K562 (cell line): ENCODE measurements around the gene FAM228A. TPM values are rescaled to one million over a fixed set of nuclear protein-coding genes. Genes with fewer than 3 reads are reported as not detected.

Source experiments
- ATAC-seq: fragments of 200-7000 bp; cut with Tn5 transposase; 3 replicates; pipeline ENCODE4 v1.9.1; 2020; ENCODE audit warnings: moderate library complexity
- BruUV-seq: library from RNA; stranded (reverse); fragments of 400-500 nt; replicated peaks from 2 replicates; lab custom pipeline; 2021; lab: Mats Ljungman, UMichigan
- CTCF ChIA-PET: fragments of 300-600 bp; formaldehyde crosslinking; extraction: SDS; loops from one replicate; lab custom pipeline; 2021; ENCODE audit warnings: low intra/inter-chr PET ratio; lab: Yijun Ruan, JAX
- POLR2A ChIA-PET: fragments of 300-600, 350-650 bp; sonication (Branson Sonifier 250); formaldehyde crosslinking; extraction: SDS; loops from one replicate; lab custom pipeline; 2021; ENCODE audit warnings: antibody characterized with exemption, inconsistent platforms; lab: Yijun Ruan, JAX
- DNase-seq, 4 experiments: peaks; one replicate each; pipeline versions ENCODE4 v3.0.0 to v3.0.0-alpha.2; 2011 to 2018; ENCODE audit warnings: low spot score in 3 of 4, mixed read lengths in 3 of 4; ENCODE audit errors: extremely low read depth in 1 of 4
- FAIRE-seq: peaks from 2 replicates; lab custom pipeline; 2011; peaks lifted over from hg19 to GRCh38; lab: Jason Lieb, UNC
- H2AFZ ChIP-seq: 2 replicates; pipeline ENCODE4 v1.6.0; 2011; ENCODE audit warnings: low read depth, low read length, control low read depth, inconsistent platforms
- H3K27ac ChIP-seq: fragments of 200-600 bp; 3 replicates; pipeline ENCODE4 v1.8.0; 2011; ENCODE audit warnings: low read depth, mild to moderate bottlenecking, control low read depth, inconsistent platforms, low read length, moderate library complexity, mixed read lengths; ENCODE audit errors: extremely low read depth
- H3K27me3 ChIP-seq, 2 experiments: fragments of 300-600 bp in 1 of 2; 2 replicates in 1 of 2; 3 replicates in 1 of 2; pipeline versions ENCODE4 v1.6.0 to v1.8.0; 2011; ENCODE audit warnings: inconsistent platforms in 2 of 2, low read length in 2 of 2, mild to moderate bottlenecking in 1 of 2, mixed read lengths in 1 of 2, moderate library complexity in 1 of 2; ENCODE audit not compliant: control insufficient read depth in 2 of 2, insufficient read depth in 2 of 2
- H3K36me3 ChIP-seq: fragments of 300-600 bp; 3 replicates; pipeline ENCODE4 v1.8.0; 2011; ENCODE audit warnings: mild to moderate bottlenecking, low read length, inconsistent platforms; ENCODE audit not compliant: control insufficient read depth, insufficient read depth
- H3K4me1 ChIP-seq, 2 experiments: fragments of 200-600 bp in 1 of 2; replicated peaks in 1 of 2; 2 replicates in 1 of 2; 3 replicates in 1 of 2; pipeline versions ENCODE4 v1.5.1 to v1.8.0; 2011; ENCODE audit warnings: inconsistent platforms in 2 of 2, low read length in 2 of 2, mild to moderate bottlenecking in 1 of 2, mixed read lengths in 1 of 2, moderate library complexity in 1 of 2; ENCODE audit not compliant: control insufficient read depth in 2 of 2, insufficient read depth in 2 of 2
- H3K4me2 ChIP-seq: 2 replicates; pipeline ENCODE4 v1.6.1; 2011; ENCODE audit warnings: low read length, control low read depth, inconsistent platforms, mixed read lengths; ENCODE audit not compliant: insufficient read depth
- H3K4me3 ChIP-seq: fragments of 200-600 bp; sonication (generic), shearing (Covaris generic); 2 replicates; pipeline ENCODE4 v1.5.1; 2016; ENCODE audit warnings: control low read depth, inconsistent platforms
- H3K79me2 ChIP-seq: fragments of 200-600 bp; 3 replicates; pipeline ENCODE4 v1.8.0; 2011; ENCODE audit warnings: low read length, inconsistent platforms; ENCODE audit not compliant: control insufficient read depth, insufficient read depth
- H3K9ac ChIP-seq, 2 experiments: 2 replicates each; pipeline versions ENCODE4 v1.6.0 to v1.6.1; 2011; ENCODE audit warnings: low read depth in 2 of 2, low read length in 2 of 2, control low read depth in 1 of 2, inconsistent platforms in 1 of 2, mild to moderate bottlenecking in 1 of 2, mixed read lengths in 1 of 2; ENCODE audit not compliant: insufficient read depth in 1 of 2
- H3K9me1 ChIP-seq: one replicate; pipeline ENCODE4 v1.6.0; 2011; ENCODE audit warnings: inconsistent platforms, mild to moderate bottlenecking, low read length, moderate library complexity; ENCODE audit not compliant: control insufficient read depth, insufficient read depth
- H3K9me3 ChIP-seq: replicated peaks from 2 replicates; pipeline ENCODE4 v1.5.1; 2011; ENCODE audit warnings: low read depth, low read length, inconsistent platforms; ENCODE audit not compliant: control insufficient read depth, insufficient read depth
- H4K20me1 ChIP-seq: replicated peaks from 2 replicates; pipeline ENCODE4 v1.6.1; 2011; ENCODE audit warnings: low read length, inconsistent platforms, mixed read lengths; ENCODE audit not compliant: control insufficient read depth, insufficient read depth
- EP400 ChIP-seq: fragments of 450-650 bp; IDR thresholded peaks from 2 replicates; pipeline ENCODE4 v1.6.1; 2017; ENCODE audit warnings: antibody characterized with exemption, mild to moderate bottlenecking, moderate library complexity
- ERF ChIP-seq: fragments of 450-650 bp; formaldehyde crosslinking; IDR thresholded peaks from 2 replicates; pipeline ENCODE4 v1.4.0; 2020; ENCODE audit warnings: mild to moderate bottlenecking, mixed read lengths
- HDAC6 ChIP-seq: IDR thresholded peaks from 2 replicates; pipeline ENCODE4 v1.6.1; 2012; ENCODE audit warnings: low read depth, mild to moderate bottlenecking, control low read depth, inconsistent platforms, low read length, moderate library complexity
- IRF1 ChIP-seq: sonication (generic); formaldehyde crosslinking; IDR thresholded peaks from 2 replicates; pipeline ENCODE4 v1.8.0; 2022; ENCODE audit warnings: missing genetic modification reagents, mild to moderate bottlenecking, borderline replicate concordance
- MGA ChIP-seq: fragments of 450-650 bp; IDR thresholded peaks from 2 replicates; pipeline ENCODE4 v1.6.1; 2016; ENCODE audit warnings: mild to moderate bottlenecking, moderate library complexity
- PTTG1 ChIP-seq: fragments of 450-650 bp; IDR thresholded peaks from 2 replicates; pipeline ENCODE4 v1.6.1; 2016; ENCODE audit warnings: low read depth, mild to moderate bottlenecking, missing genetic modification characterization, missing compliant biosample characterization
- SAFB2 ChIP-seq: fragments of 200-400 bp; formaldehyde crosslinking; IDR thresholded peaks from 2 replicates; pipeline ENCODE4 v1.6.1; 2018; ENCODE audit warnings: borderline replicate concordance, low read length, low read depth, moderate library complexity; ENCODE audit not compliant: severe bottlenecking
- ZC3H8 ChIP-seq: fragments of 450-650 bp; IDR thresholded peaks from 2 replicates; pipeline ENCODE4 v1.6.1; 2017
- ZFP30 ChIP-seq: fragments of 250-450 bp; sonication (Bioruptor Pico); IDR thresholded peaks from 2 replicates; pipeline ENCODE4 v1.8.0; 2022; ENCODE audit warnings: moderate library complexity, mild to moderate bottlenecking, inconsistent platforms, borderline replicate concordance
- ZNF274 ChIP-seq: IDR thresholded peaks from 2 replicates; pipeline ENCODE4 v1.6.1; 2011; ENCODE audit warnings: low read depth, mild to moderate bottlenecking, low read length, moderate library complexity, borderline replicate concordance
- WGBS: fragments of 100-300 bp; shearing (Covaris generic); methylation state at CpG from one replicate; pipeline ENCODE4 v1.1.6; 2016; ENCODE audit warnings: low coverage, mixed read lengths; ENCODE audit not compliant: insufficient coverage; ENCODE audit errors: missing lambda C conversion rate; 5-methylcytosine and 5-hydroxymethylcytosine counted together
- in situ Hi-C: fragments of 300-500 bp; cut with MboI; formaldehyde crosslinking; loops from 4 replicates; pipeline ENCODE4 v1.15.0; 2018; ENCODE audit warnings: inconsistent platforms, mixed read lengths
- intact Hi-C: fragments of 100-400 bp; cut with micrococcal nuclease; formaldehyde crosslinking; loops from 2 replicates; pipeline ENCODE4 v1.14.2; 2022
- polyA plus RNA-seq, 8 experiments: library from polyadenylated mRNA; depleted of rRNA in 4 of 8; stranded (reverse) in 5 of 8; unstranded in 3 of 8; fragments of >200 nt; fragmentation: Nextera tagmentation in 2 of 8; fragmentation: Illumina TruSeq in 1 of 8; extraction: Ambion mirVana in 2 of 8; extraction: Trizol in 1 of 8; gene quantifications; 2 replicates each; pipeline versions ENCODE4 v1.2.1 to v1.2.3, GENCODE V29; 2011 to 2014; ENCODE audit warnings: inconsistent platforms in 1 of 8, missing spikeins in 1 of 8
- total RNA-seq, 7 experiments: library from RNA; depleted of rRNA in 6 of 7; stranded (reverse); fragments of >200 nt in 6 of 7; fragmentation: Illumina TruSeq in 2 of 7; extraction: Trizol in 2 of 7; gene quantifications; 2 replicates each; pipeline versions ENCODE4 v1.2.1 to v1.2.3, GENCODE V29; 2011 to 2021; ENCODE audit warnings: low replicate concordance in 1 of 7

Gene FAM228A
- total and polyA plus RNA-seq, 9 of the 15 experiments (the other 6 are each of a cell fraction or from before 2014, with no cell fraction given): not detected

- no peaks in the 10 kb centered on the region for H3K9me3 ChIP-seq
- ChIA-PET CTCF (no interaction called here), POLR2A (interaction anchor here (0.6 to 2.0 kb wide), 3 partner anchors 8 to 383 kb away, joined by 3 to 6 read pairs (median 3); no protein-coding TSS in a partner anchor)
- in situ Hi-C loops (no loop called here), intact Hi-C loops (no loop called here)
- no peak overlapping the region for H3K27ac ChIP-seq
- no peaks in the 10 kb centered on the region for H3K79me2 ChIP-seq
- no peaks in the 10 kb centered on the region for H3K36me3 ChIP-seq
- ATAC-seq (no peak), DNase-seq (no peak), FAIRE-seq (no peak)
- H4K20me1 ChIP-seq: no peaks in the 10 kb centered on the region
- BruUV-seq: no TSS peak
- peaks cover 0 to 3% of the 10 kb centered on the region in 2 experiments; a peak in 1 of 5 replicates for H3K4me1 ChIP-seq
- H3K9me1 ChIP-seq: no peaks in the 10 kb centered on the region
- H3K9ac ChIP-seq: no peak overlapping the region
- H3K4me2 ChIP-seq: no peak overlapping the region
- no peak overlapping the region for H3K4me3 ChIP-seq
- no peak overlapping the region for H2AFZ ChIP-seq
- TF ChIP-seq ZNF274: no peak
- no peak for TF ChIP-seq IRF1 (CRISPR knock-in tag)
- TF ChIP-seq HDAC6: no peak
- no peak for TF ChIP-seq EP400
- no peak for TF ChIP-seq ZFP30 (CRISPR knock-in tag)
- no peak for TF ChIP-seq SAFB2
- no peak for TF ChIP-seq PTTG1
- TF ChIP-seq ZC3H8: no peak
- TF ChIP-seq ERF (CRISPR knock-in tag): no peak
- no peak for TF ChIP-seq MGA
- H3K27me3 ChIP-seq: no peaks in the 10 kb centered on the region
- WGBS: 64% methylated on average over 15 of the region's 17 CpGs
These were observed 34.7 kb downstream of the FAM228A start for GRCh38 chr2:24209389-24210105.
